Central memory CD8-positive, alpha-beta T cell (primary cell): ENCODE data around the gene ADARB2.
A peak's percentile ranks its signal among the peaks of the same experiment; 100 is the strongest.
"Not testable (repeated sequence)": the region's sequence is repeated elsewhere in the genome, so short reads cannot be mapped to it uniquely, and the experiment has no call there.

Source experiments
- ATAC-seq: fragments of 150-1000 bp; cut with Tn5 transposase; replicated peaks from 2 replicates; pipeline ENCODE4 v1.10.0; 2022; ENCODE audit warnings: mild to moderate bottlenecking, moderate FRiP score, moderate number of reproducible peaks; ENCODE audit not compliant: poor library complexity, severe bottlenecking; ENCODE audit errors: extremely low read depth
- DNase-seq, 2 donors: peaks; one replicate each; pipeline ENCODE4 v3.0.0; 2021; ENCODE audit warnings: low spot score in 2 of 2
- H3K27ac Mint-ChIP-seq: one replicate; pipeline ENCODE4 v1.8.0; 2022; ENCODE audit warnings: low read depth, mild to moderate bottlenecking, moderate library complexity, mixed read lengths
- H3K27me3 Mint-ChIP-seq: one replicate; pipeline ENCODE4 v1.8.0; 2022; ENCODE audit warnings: mixed read lengths
- H3K36me3 Mint-ChIP-seq: one replicate; pipeline ENCODE4 v1.8.0; 2022; ENCODE audit warnings: mild to moderate bottlenecking, moderate library complexity, mixed read lengths; ENCODE audit not compliant: insufficient read depth
- H3K4me1 Mint-ChIP-seq: one replicate; pipeline ENCODE4 v1.8.0; 2022; ENCODE audit warnings: mixed read lengths
- H3K4me3 Mint-ChIP-seq: one replicate; pipeline ENCODE4 v1.8.0; 2022; ENCODE audit warnings: mild to moderate bottlenecking, moderate library complexity, mixed read lengths
- H3K9me3 Mint-ChIP-seq: one replicate; pipeline ENCODE4 v1.8.0; 2022; ENCODE audit warnings: mixed read lengths

Gene ADARB2

DNA sequence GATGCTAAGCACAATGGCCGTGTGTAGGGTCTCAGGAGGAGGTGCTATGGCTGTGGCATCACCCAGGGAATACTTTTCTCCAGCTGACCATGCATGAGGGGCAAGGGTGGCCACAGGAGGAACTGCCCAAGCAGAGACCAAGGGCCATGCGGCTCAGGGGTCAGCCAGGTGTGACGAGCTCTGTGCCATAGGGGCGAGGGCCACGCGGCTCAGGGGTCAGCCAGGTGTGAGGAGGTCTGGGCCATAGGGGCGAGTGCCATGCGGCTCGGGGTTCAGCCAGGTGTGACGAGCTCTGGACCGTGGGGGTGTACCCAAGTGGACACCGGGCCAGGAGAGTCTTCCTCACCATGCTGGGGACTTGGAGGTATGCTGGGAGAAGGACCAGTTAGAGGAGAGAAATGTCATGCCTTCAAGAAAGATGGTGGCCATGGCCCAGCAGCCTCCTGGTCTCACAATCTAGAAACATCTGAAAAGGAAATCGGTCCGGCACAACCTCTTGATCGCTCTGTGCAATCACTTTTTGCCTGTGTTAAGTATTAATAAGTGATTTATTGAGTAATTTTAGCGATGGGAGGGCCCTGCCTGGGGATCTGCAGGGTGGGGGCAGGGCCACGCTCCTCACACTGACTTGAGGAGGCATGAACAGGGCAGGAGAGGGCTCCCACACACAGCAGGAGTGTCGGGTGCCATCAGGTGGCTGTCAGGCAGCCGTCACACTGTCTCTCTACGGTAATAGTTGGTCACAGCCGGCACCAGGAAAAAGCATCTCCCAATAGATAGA is 265.0 kb downstream of the ADARB2 start:
- ATAC-seq (no peak), DNase-seq (no peak)
- no peaks in the 10 kb centered on the region for H3K4me1 Mint-ChIP-seq

DNA sequence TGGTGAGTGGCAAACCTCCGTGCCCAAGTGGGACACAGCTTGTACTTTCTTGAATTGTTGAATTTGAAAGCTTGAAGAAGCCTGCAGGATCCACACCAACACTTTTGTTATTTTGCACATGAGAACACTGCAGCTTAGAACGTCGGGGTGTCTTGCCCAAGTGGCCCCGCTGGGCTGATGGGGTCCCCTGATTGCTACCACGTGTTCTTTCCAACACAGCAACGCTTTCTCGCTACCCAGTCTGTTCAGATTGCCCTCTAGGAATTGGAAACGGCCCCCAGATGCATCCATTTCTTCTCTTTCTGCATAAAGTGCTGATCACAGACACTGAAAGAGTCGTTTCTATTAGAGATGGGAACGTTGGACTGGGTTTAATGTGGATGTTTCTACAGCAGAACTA is 268.5 kb downstream of the ADARB2 start:
- Mint-ChIP-seq H3K9me3 (no peaks in the 10 kb centered on the region), H3K36me3 (no peaks in the 10 kb centered on the region), H3K27me3 (peaks cover 40% of the 10 kb centered on the region), H3K4me1 (no peaks in the 10 kb centered on the region), H3K27ac (no peak overlapping the region), H3K4me3 (no peak overlapping the region)
- DNase-seq (no peak), ATAC-seq (no peak)

More for the DNA sequence above, 265.0 kb downstream of the ADARB2 start:
- Mint-ChIP-seq H3K4me3 (no peak overlapping the region), H3K27ac (no peak overlapping the region), H3K36me3 (no peaks in the 10 kb centered on the region), H3K27me3 (peaks cover 63% of the 10 kb centered on the region), H3K9me3 (no peaks in the 10 kb centered on the region)

DNA sequence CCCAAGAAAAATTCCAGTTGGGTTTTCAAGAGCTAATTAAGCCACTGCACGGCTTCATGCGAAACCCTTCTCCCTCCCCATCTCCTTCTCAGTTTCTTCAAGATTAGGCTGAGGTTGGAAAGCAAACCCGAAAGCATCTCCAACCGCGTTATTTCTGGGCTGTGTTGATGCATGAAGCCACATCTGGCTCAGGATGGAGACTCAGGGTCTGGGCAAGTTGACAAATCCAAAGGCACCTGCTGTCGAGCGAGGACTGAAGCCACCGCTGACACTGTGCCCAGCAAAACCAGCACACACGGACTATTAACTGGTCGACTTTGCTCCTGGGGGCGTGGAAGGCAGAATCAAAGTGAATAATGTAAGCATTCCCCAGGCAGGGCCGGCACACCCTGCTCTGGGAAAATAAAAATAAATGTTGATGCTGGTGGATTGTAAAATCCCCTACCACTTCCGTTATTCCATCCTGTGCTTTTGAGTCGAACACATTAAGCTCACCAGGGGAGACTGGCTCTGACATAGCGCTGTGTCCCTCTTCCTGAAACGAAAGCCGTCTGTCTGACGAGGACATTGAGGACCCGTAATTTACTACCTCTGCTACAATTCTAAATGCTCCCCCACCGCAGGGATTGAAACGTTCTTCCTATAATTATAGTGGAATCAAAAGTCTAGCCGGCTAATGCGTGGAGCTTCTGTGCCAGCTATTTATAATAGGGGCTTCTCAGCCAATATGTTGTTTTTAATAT is 269.8 kb downstream of the ADARB2 start:
- ATAC-seq: no peak

DNA sequence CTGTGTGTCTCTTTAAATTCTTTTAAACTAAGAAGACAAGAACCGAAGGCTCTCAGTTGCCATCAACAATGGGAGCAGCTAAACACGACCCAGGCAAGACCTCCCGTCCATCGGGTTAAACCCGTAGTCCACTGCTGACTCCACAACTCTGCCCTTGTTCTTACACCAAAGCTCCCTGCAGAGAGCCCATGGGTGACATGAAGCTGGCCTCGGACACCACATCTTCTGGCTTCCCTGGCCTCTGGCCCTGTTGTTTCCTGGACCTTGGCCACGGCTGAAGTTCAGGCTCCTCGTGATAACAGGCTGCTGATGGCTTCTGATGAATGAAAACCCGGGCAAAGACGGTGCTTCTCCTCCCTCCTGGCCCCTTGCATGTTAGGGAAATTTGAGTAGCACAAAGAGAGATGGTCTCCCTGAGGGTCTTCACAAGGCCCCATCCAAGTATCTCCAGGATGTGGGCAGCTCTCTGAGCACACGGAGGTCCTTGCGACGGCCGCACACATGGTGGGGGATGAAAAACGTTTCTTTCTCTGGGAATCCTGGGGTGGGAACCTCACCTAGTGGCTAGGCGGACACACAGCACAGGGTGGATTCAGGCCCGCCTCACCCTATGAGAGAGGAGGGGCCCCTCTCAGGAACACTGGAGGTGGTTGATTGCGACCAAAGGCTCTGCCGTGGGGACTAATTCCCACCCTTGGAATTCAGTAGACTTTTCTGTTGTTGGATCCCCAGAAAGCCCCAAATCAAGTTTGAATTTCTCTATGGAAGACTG is 271.1 kb downstream of the ADARB2 start:
- H3K4me1 Mint-ChIP-seq: no peaks in the 10 kb centered on the region

More for the DNA sequence above, 269.8 kb downstream of the ADARB2 start:
- Mint-ChIP-seq H3K27ac (no peak overlapping the region), H3K9me3 (no peaks in the 10 kb centered on the region), H3K27me3 (peaks cover 27% of the 10 kb centered on the region), H3K4me1 (no peaks in the 10 kb centered on the region), H3K36me3 (no peaks in the 10 kb centered on the region), H3K4me3 (no peak overlapping the region)
- DNase-seq: no peak

DNA sequence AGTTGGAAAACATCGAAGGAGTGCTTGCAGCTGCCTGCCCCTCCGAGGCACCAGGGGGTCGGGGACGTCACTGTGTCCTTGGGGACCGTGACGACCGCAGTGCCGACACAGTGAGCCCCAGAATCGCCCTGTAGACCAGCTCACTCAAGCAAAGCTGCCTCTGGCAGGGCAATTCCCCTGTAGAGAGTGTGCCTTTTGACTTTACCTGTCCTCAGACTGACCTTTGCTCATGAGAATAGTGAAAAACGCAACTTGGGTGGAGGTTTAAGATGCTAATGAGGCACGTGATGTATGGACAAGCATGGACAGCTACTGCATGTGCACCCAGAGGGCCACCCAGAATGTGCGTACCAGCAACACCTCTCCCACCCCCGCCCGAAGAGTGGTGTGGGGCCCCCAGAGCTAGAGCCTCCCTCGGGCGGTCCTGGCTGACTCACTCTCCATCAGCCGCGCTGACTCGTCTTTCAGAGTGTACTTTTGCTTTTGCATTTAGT is 271.9 kb downstream of the ADARB2 start:
- no peaks in the 10 kb centered on the region for H3K9me3 Mint-ChIP-seq
- H3K4me1 Mint-ChIP-seq: no peaks in the 10 kb centered on the region
- H3K27ac Mint-ChIP-seq: no peak overlapping the region
- peaks cover 17% of the 10 kb centered on the region for H3K27me3 Mint-ChIP-seq
- no peak overlapping the region for H3K4me3 Mint-ChIP-seq
- ATAC-seq (no peak), DNase-seq (no peak)
- H3K36me3 Mint-ChIP-seq: no peaks in the 10 kb centered on the region

More for the DNA sequence above, 271.1 kb downstream of the ADARB2 start:
- no peak for DNase-seq
- ATAC-seq: no peak
- Mint-ChIP-seq H3K4me3 (no peak overlapping the region), H3K27ac (no peak overlapping the region), H3K27me3 (peaks cover 17% of the 10 kb centered on the region), H3K9me3 (no peaks in the 10 kb centered on the region), H3K36me3 (no peaks in the 10 kb centered on the region)

DNA sequence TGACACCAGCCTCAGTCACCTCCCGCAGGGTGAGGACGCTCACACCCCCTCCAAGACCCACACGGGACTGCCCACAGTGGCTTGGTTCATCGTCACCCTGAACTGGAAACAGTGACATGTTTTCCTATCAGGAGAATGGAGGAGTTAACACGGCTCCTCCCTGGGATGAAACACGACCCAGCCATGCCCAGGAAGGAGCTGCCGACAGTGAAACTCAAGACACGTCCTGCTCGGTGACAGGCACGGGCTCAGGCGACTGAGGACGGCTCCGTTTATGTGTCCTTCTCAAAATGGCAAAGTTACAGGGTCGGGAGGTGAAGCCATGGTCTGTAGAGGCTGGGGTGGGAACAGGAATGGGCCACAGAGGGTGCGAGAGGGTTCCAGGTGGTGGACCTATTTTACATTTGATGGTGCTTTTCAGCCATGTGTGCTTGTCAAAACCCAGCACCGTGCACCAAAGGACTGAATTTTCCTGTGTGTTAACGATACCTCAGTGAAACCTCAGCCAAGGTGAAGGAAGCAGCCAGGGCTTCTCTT is 272.4 kb downstream of the ADARB2 start:
- DNase-seq (no peak), ATAC-seq (no peak)
- no peaks in the 10 kb centered on the region for H3K4me1 Mint-ChIP-seq
- H3K27me3 Mint-ChIP-seq: peaks cover 17% of the 10 kb centered on the region
- no peak overlapping the region for H3K4me3 Mint-ChIP-seq
- no peaks in the 10 kb centered on the region for H3K36me3 Mint-ChIP-seq
- no peak overlapping the region for H3K27ac Mint-ChIP-seq
- no peaks in the 10 kb centered on the region for H3K9me3 Mint-ChIP-seq

DNA sequence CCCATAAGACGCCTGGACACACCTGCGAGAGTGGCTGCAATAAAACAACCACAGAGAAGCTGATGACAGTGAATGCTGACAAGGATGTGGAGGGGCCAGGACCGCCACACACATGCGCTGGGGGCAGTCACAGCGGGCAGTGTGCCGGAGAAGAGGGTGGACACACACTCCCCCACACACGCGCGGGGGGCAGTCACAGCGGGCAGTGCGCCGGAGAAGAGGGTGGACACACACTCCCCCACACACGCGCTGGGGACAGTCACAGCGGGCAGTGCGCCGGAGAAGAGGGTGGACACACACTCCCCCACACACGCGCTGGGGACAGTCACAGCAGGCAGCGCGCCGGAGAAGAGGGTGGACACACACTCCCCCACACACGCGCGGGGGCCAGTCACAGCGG is 273.4 kb downstream of the ADARB2 start:
- peak overlapping the region; percentile 72 for H3K27ac Mint-ChIP-seq
- H3K36me3 Mint-ChIP-seq, H3K4me1 Mint-ChIP-seq, H3K27me3 Mint-ChIP-seq, H3K4me3 Mint-ChIP-seq, H3K9me3 Mint-ChIP-seq, ATAC-seq, DNase-seq: not testable (repeated sequence)

DNA sequence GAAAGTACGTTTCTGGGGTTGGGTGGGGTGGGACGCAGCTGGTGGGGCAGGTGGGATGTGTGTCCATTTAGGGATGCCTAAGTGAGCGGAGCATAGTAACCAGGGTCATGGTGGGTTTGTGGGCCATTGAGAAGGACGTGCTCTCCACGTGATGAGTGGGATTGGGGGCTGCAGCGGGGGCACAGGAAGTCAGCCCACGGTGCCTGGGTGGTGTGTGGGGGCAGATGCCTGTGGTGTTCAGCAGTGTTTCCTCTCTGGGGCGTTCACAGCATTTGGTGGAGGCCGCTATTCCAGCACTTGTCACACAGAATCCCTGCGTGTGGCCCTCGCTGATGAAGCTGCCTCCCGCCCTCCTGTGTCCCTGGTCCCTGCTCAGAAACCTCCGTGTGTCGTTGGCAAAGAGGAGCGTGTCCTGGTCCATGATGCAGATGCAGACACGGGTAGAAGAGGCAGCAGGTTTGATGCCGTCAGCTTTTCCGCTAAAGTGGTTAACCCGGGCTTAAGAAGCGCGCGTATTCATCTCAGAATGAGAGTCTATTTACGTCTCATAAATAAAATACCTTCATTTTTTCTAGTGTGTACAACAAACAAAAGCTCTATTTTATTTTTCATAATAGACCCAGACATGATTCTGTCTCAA is 274.2 kb downstream of the ADARB2 start:
- Mint-ChIP-seq H3K27ac (peak overlapping the region; percentile 72), H3K9me3 (no peaks in the 10 kb centered on the region), H3K4me1 (no peaks in the 10 kb centered on the region), H3K36me3 (no peaks in the 10 kb centered on the region), H3K27me3 (peaks cover 15% of the 10 kb centered on the region), H3K4me3 (no peak overlapping the region)
- ATAC-seq (no peak), DNase-seq (no peak)

DNA sequence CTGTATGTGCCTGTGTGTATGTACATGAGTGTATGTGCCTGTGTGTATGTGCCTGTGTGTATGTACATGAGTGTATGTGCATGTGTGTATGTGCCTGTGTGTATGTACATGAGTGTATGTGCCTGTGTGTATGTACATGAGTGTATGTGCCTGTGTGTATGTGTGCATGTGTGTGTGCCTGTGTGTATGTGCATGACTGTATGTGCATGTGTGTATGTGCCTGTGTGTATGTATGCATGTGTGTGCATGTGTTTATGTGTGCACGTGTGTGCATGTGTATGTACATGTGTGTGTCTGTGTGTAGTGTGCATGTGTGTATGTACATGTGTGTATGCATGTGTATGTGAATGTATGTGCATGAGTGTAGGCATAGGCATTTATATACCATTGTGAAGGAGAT is 274.8 kb downstream of the ADARB2 start:
- no peak overlapping the region for H3K27ac Mint-ChIP-seq
- no peaks in the 10 kb centered on the region for H3K4me1 Mint-ChIP-seq
- no peak for ATAC-seq
- no peak overlapping the region for H3K4me3 Mint-ChIP-seq
- peaks cover 21% of the 10 kb centered on the region for H3K27me3 Mint-ChIP-seq
- DNase-seq: no peak
- no peaks in the 10 kb centered on the region for H3K9me3 Mint-ChIP-seq
- H3K36me3 Mint-ChIP-seq: no peaks in the 10 kb centered on the region

DNA sequence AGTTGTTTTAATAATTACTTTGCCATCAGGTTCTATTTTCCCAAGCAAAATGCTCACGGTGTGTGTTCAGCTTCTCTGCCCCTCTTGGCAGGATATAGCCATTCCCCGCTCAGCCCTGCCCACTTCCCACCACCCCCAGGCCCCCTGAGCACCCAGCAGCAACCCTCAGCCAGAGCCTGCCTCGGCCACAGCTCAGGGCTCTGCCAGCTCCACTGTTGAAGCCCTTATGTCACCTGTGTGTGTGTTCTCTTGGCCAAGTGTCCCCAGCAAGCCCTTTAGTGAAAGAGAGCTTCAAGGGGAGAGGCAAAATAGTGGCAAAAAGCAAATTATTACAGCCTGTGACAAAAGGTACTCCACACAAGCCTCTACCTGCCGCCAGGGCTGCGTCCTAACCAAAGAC is 275.3 kb downstream of the ADARB2 start:
- DNase-seq (no peak), ATAC-seq (no peak)
- Mint-ChIP-seq H3K36me3 (no peaks in the 10 kb centered on the region), H3K4me1 (no peaks in the 10 kb centered on the region), H3K9me3 (no peaks in the 10 kb centered on the region), H3K27me3 (peaks cover 26% of the 10 kb centered on the region), H3K4me3 (no peak overlapping the region), H3K27ac (no peak overlapping the region)

DNA sequence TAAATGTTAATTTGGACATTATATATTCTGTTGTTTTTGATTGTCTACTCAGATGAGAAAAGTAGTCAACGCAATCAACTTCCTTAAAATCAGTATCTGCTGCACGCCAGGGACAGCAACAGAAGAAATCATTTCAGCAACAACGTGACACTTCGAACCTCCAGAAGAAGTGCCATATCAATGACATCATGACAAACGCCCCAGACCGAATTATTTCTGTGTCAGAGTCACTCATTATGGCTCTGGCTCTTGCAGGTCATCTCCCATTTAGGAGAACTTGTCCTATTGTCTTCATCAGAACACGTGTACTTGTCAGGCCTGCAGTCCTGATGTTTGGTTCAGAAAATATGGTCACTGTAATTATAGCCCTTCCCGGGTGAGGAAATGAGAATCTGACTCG is 276.3 kb downstream of the ADARB2 start:
- DNase-seq (no peak), ATAC-seq (no peak)
- H3K27ac Mint-ChIP-seq: no peak overlapping the region
- H3K4me1 Mint-ChIP-seq: no peaks in the 10 kb centered on the region
- H3K36me3 Mint-ChIP-seq: no peaks in the 10 kb centered on the region
- H3K9me3 Mint-ChIP-seq: no peaks in the 10 kb centered on the region
- H3K4me3 Mint-ChIP-seq: no peak overlapping the region
- H3K27me3 Mint-ChIP-seq: peaks cover 26% of the 10 kb centered on the region

DNA sequence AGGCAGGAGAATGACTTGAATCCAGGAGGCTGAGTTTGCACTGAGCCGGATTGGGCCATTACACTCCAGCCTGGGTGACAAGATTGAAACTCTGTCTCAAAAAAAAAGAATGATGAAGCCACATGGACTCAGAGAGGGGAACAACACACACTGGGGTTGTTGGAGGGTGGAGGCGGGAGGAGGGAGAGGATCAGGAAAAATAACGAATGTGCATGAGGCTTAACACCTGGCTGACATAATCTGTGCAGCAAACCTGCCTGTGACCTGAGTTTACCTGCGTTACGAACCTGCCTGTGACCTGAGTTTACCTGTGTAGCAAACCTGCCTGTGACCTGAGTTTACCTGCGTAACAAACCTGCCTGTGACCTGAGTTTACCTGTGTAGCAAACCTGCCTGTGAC is 277.7 kb downstream of the ADARB2 start:
- peaks cover 30% of the 10 kb centered on the region for H3K27me3 Mint-ChIP-seq
- not testable (repeated sequence) for H3K4me1 Mint-ChIP-seq, H3K27ac Mint-ChIP-seq, H3K9me3 Mint-ChIP-seq, H3K36me3 Mint-ChIP-seq, ATAC-seq, H3K4me3 Mint-ChIP-seq, DNase-seq
